HG02763 (cell line): ENCODE measurements around the gene MTNR1A.
"Not testable (repeated sequence)": the region's sequence is repeated elsewhere in the genome, so short reads cannot be mapped to it uniquely, and the experiment has no call there.

Source experiments
- ATAC-seq: cut with Tn5 transposase; IDR thresholded peaks from one replicate; pipeline ENCODE4 v1.9.1; 2021; ENCODE audit warnings: mild to moderate bottlenecking, moderate library complexity; ENCODE audit not compliant: unreplicated experiment

Gene MTNR1A

DNA sequence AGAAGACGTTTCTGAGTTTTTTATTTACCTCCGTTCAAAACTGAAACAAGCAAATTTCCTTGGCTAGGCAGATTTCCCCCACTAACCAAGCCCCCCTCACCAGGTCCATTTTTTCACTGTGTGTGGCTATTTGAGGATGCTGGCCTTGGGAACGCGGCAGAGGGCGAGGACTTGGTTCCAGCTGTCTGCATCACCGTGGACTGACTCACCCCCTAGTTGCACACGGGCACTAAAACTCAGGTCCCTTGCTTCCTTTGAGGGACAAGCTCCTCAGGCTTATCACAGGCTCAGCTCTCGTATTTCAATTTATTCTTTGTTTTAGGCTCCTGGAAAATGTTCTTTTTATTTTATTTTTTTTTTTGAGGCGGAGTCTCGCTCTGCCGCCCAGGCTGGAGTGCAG lies 8.4 kb upstream of the MTNR1A start:
- ATAC-seq: no peak

DNA sequence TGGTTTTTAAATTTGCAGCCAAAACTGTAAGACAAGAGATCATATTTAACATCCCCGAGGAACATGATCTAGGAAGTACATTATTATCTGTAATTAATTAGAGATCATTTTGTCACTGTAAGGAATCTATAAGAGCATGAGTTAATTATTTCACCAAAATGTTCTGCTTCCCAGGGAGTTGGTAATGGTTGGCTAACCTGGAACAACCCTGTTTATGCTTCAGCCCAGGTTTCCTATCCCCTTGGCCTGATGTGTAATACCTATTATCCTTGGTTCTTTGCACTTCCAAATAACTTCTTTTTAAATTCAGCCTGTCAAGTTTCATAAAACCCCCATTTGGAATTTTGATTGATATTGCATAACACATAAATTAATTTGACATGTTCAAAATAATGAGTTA lies 6.4 kb upstream of the MTNR1A start:
- no peak for ATAC-seq

- no peak for ATAC-seq
Measured at GRCh38 chr4:186560647-186561046, 5.3 kb upstream of the MTNR1A start.

- no peak for ATAC-seq
Measured at GRCh38 chr4:186557486-186557885, 2.1 kb upstream of the MTNR1A start.

- ATAC-seq: no peak
Measured at GRCh38 chr4:186557061-186557460, 1.7 kb upstream of the MTNR1A start.

DNA sequence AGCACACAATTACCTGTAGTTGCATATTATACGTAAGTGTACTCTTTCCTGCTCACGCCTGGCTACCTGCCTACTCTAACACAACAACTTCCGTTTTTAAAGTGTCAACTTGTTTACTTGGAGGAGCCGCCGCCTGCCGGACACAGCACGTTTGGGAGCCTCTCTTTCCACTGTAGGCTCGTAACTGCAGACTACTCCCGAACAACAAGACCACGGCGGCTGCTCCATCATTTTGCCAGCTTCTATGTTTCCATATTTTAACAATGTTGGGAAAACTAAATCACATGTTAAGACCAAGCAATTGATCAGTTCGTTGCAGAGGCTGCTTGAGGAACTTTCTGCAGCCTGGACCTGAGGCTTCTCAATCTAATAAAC lies 841 bp downstream of the MTNR1A start:
- ATAC-seq: no peak

DNA sequence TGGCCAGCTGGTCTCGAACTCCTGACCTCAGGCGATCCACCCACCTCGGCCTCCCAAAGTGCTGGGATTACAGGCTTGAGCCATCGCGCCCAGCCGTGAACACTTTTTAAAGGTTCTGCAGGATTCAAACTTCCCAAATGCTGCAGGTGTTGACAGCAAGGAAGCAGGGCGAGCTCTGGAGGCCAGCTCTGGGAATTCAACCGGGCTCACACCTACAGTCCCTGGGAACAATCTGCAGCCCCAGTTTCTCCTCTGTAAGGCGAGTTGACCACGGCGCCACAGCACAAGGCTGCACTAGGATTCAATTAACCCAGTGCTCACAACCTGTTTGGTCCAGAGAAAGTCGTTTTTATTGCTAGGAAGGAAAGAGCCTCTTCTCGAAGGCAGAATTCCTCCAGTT lies 1.6 kb downstream of the MTNR1A start:
- ATAC-seq: no peak

GRCh38 chr4:186551849-186552248 lies 3.5 kb downstream of the MTNR1A start:
- no peak for ATAC-seq

DNA sequence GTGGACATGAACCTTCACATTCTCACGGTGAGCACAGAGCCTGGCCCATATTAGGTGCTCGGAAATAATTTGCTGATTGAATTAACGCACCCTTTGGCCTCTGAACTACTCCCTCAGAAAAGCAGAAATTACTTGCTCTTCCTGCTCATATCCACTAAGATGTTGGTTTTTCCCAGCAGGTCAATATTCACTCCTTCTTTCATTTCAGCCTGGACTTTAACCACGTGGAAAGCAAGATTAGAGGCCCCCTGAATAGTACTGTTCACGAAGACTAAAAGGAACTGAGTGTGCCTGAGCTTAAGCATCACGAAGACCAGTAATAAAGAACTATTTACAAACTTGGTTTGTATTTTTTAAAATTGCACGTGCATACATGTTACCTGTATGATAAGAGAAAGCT lies 9.9 kb downstream of the MTNR1A start:
- ATAC-seq: no peak

- ATAC-seq: no peak
Measured at GRCh38 chr4:186543206-186543605, 12.2 kb downstream of the MTNR1A start.

DNA sequence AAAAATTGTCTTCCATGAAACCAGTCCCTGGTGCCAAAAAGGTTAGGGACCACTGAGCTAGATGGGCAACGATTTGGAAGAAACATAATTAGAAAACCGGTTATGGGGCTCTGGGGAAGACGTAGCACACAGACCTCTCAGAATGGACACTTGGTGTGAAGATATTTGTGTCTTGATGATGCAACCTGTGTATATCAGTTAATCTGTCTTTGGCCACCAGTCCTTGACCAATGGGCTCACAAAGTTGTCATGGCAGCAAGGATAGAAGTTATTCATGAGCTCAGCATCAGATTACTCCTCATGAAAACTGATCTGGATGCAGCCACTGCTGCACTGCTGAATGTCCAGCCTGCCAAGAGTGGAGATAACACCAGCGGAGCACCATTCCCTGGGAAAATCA lies 13.6 kb downstream of the MTNR1A start:
- no peak for ATAC-seq

- ATAC-seq: no peak
Measured at GRCh38 chr4:186537843-186538521, 17.4 kb downstream of the MTNR1A start.

GRCh38 chr4:186536285-186536684 lies 19.1 kb downstream of the MTNR1A start:
- no peak for ATAC-seq

GRCh38 chr4:186534056-186534455 lies 21.3 kb downstream of the MTNR1A start:
- no peak for ATAC-seq

GRCh38 chr4:186523927-186524326 lies 31.4 kb downstream of the MTNR1A start:
- ATAC-seq: not testable (repeated sequence)

- no peak for ATAC-seq
Measured at GRCh38 chr4:186516287-186516686, 39.1 kb downstream of the MTNR1A start.

DNA sequence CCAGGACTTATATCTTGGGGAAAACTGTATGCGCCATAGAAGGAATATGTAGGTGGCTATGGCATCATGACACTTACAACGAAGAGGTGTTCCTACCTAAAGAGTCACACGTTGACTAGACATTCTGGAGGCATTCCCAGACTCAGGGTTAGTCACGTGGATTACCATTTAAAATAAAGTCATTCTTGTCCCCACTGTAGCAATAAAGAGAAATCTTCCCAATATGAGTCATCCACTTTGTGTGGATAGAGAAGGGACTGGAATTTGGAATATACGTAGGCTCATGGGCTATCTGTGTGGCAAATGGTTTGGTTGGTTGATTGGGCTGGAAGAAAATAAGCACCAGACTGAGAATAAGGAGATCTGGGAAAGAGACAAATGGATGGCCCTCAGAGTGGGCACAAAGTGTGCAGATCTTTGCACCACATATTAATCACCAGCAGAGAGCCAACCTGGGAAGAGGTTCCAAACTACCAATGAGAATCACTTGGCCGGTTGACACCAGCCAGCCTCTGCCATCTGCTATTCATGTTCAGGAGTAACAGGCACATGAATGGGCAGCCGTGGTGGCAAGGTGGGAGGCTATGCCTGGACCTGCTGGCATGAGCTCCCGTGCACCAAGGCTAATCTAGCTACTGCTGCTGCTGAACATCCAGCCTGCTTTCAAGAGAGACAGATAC lies 41.0 kb downstream of the MTNR1A start:
- no peak for ATAC-seq

DNA sequence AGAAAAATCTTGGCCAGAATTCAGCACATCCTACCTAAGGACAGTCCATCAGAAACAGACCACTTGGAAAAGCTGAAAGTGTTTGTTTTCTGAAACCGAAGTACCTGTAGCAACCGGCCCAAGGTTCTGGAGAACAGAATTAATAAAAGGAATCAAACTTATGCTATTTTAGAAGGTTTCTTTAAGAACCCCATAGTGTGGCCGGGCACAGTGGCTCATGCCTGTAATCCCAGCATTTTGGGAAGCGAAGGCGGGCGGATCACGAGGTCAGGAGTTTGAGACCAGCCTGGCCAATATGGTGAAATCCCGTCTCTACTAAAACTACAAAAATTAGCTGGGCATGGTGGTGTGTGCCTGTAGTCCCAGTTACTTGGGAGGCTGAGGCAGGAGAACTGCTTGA lies 50.6 kb downstream of the MTNR1A start:
- not testable (repeated sequence) for ATAC-seq

- ATAC-seq: no peak
Measured at GRCh38 chr4:186502231-186502630, 53.1 kb downstream of the MTNR1A start.

DNA sequence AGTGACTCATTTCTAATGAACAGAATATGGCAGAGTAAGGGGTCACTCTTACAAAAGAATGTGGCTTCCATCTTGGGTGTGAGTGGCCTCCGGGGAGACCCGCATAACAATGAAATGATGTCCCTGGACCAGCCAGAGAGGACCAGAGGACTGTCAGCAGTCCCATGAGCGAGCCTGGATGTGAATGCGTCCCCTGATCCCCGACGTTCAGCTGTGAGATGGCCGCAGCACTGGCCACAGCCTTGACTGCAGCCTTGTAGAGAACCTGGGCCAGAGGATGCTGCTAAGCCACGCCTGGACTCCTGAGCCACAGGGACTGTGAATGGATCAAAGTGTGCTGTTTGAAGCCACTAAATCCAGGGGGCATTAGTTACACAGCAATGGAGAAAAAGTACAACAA lies 53.8 kb downstream of the MTNR1A start:
- no peak for ATAC-seq

GRCh38 chr4:186500721-186501304 lies 54.6 kb downstream of the MTNR1A start:
- no peak for ATAC-seq

GRCh38 chr4:186499467-186499866 lies 55.9 kb downstream of the MTNR1A start:
- ATAC-seq: no peak
